Measurements from ENCODE around the gene NFIC.

Gene NFIC

GRCh38 chr19:3493651-3494050, 127.3 kb downstream of the NFIC start:
- no peak for ATAC-seq
- TF ChIP-seq ZFP30 (CRISPR knock-in tag; IDR thresholded peaks at IDR 0.05) (no peak), PPARA (CRISPR knock-in tag; IDR thresholded peaks at IDR 0.05; ENCODE audit: borderline replicate concordance) (no peak), ZNF8 (CRISPR knock-in tag; IDR thresholded peaks at IDR 0.05) (no peak), ZC3H10 (CRISPR knock-in tag; IDR thresholded peaks at IDR 0.05) (no peak), ISL1 (CRISPR knock-in tag; IDR thresholded peaks at IDR 0.05) (no peak), ARNTL (CRISPR knock-in tag; IDR thresholded peaks at IDR 0.05; ENCODE audit: borderline replicate concordance, low read depth) (no peak), CSRNP3 (CRISPR knock-in tag; IDR thresholded peaks at IDR 0.05) (no peak), ZNF70 (CRISPR knock-in tag; IDR thresholded peaks at IDR 0.05) (no peak), BACH2 (CRISPR knock-in tag; IDR thresholded peaks at IDR 0.05; ENCODE audit: borderline replicate concordance) (no peak), ZNF565 (CRISPR knock-in tag; conservative IDR thresholded peaks at IDR 0.05; ENCODE audit: low read depth) (no peak)

DNA sequence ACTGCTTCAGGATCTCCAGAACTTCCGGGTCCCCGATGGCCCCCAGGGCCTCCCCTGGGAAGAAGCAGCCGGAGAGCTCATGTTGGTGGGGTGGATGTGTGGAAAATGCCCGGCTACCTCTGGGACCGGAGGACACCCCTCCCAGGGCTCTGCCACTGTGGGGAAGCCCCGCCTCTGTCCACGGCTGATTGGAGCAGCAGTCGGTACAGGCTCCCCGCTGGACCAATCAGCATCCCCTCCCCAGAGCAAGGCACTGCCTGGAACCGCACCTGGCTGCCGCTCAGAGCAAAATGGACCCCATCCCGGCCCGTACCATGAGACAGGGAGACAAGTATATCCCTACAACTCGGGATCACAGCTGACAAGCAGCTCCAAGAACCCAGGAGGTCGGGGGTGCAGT, 127.7 kb downstream of the NFIC start:
- peak; percentile 84 for ATAC-seq
- no peak for TF ChIP-seq ZFP30 (CRISPR knock-in tag; IDR thresholded peaks at IDR 0.05)
- TF ChIP-seq TOX (CRISPR knock-in tag; IDR thresholded peaks at IDR 0.05; ENCODE audit: borderline replicate concordance) = no peak
- TF ChIP-seq ESRRG (CRISPR knock-in tag; IDR thresholded peaks at IDR 0.05) = no peak

GRCh38 chr19:3494559-3494958, 128.2 kb downstream of the NFIC start:
- no peak; the same call in 2 of the 3 replicates for ATAC-seq
- no peak for TF ChIP-seq TSHZ2 (CRISPR knock-in tag; IDR thresholded peaks at IDR 0.05)
- TF ChIP-seq ESRRG (CRISPR knock-in tag; IDR thresholded peaks at IDR 0.05) = no peak
- TF ChIP-seq CREB5 (CRISPR knock-in tag; IDR thresholded peaks at IDR 0.05; ENCODE audit: low read depth) = no peak
- no peak for TF ChIP-seq CSRNP3 (CRISPR knock-in tag; IDR thresholded peaks at IDR 0.05)
- TF ChIP-seq ZNF565 (CRISPR knock-in tag; conservative IDR thresholded peaks at IDR 0.05; ENCODE audit: low read depth) = no peak
- TF ChIP-seq TCF4 (CRISPR knock-in tag; IDR thresholded peaks at IDR 0.05; ENCODE audit: borderline replicate concordance) = no peak
- TF ChIP-seq ZNF70 (CRISPR knock-in tag; IDR thresholded peaks at IDR 0.05) = no peak
- no peak for TF ChIP-seq ARNTL (CRISPR knock-in tag; IDR thresholded peaks at IDR 0.05; ENCODE audit: borderline replicate concordance, low read depth)
- TF ChIP-seq ZNF8 (CRISPR knock-in tag; IDR thresholded peaks at IDR 0.05) = no peak
- TF ChIP-seq SNAI2 (CRISPR knock-in tag; IDR thresholded peaks at IDR 0.05) = no peak
- TF ChIP-seq RARB (CRISPR knock-in tag; IDR thresholded peaks at IDR 0.05) = no peak
- TF ChIP-seq, protein P1, sequence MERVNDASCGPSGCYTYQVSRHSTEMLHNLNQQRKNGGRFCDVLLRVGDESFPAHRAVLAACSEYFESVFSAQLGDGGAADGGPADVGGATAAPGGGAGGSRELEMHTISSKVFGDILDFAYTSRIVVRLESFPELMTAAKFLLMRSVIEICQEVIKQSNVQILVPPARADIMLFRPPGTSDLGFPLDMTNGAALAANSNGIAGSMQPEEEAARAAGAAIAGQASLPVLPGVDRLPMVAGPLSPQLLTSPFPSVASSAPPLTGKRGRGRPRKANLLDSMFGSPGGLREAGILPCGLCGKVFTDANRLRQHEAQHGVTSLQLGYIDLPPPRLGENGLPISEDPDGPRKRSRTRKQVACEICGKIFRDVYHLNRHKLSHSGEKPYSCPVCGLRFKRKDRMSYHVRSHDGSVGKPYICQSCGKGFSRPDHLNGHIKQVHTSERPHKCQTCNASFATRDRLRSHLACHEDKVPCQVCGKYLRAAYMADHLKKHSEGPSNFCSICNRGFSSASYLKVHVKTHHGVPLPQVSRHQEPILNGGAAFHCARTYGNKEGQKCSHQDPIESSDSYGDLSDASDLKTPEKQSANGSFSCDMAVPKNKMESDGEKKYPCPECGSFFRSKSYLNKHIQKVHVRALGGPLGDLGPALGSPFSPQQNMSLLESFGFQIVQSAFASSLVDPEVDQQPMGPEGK (CRISPR knock-in tag; IDR thresholded peaks at IDR 0.05; ENCODE audit: borderline replicate concordance) = no peak
- no peak for TF ChIP-seq POU6F1 (CRISPR knock-in tag; IDR thresholded peaks at IDR 0.05; ENCODE audit: borderline replicate concordance, low read depth)
- no peak for TF ChIP-seq PPARA (CRISPR knock-in tag; IDR thresholded peaks at IDR 0.05; ENCODE audit: borderline replicate concordance)
- no peak for TF ChIP-seq ISL1 (CRISPR knock-in tag; IDR thresholded peaks at IDR 0.05)
- TF ChIP-seq CSDC2 (CRISPR knock-in tag; IDR thresholded peaks at IDR 0.05) = no peak
- TF ChIP-seq ZFP3 (CRISPR knock-in tag; IDR thresholded peaks at IDR 0.05) = no peak
- no peak for TF ChIP-seq ZFP30 (CRISPR knock-in tag; IDR thresholded peaks at IDR 0.05)
- no peak for TF ChIP-seq TOX (CRISPR knock-in tag; IDR thresholded peaks at IDR 0.05; ENCODE audit: borderline replicate concordance)
- no peak for TF ChIP-seq BACH2 (CRISPR knock-in tag; IDR thresholded peaks at IDR 0.05; ENCODE audit: borderline replicate concordance)
